A673 (cell line): Measurements from ENCODE around the gene ALB. TPM values are rescaled to one million over a fixed set of nuclear protein-coding genes. Genes with fewer than 3 reads are reported as not detected.

ENCODE experiments used
- BruUV-seq: library from RNA; stranded (reverse); fragments of 400-500 nt; replicated peaks from 2 replicates; lab custom pipeline; 2021; lab: Mats Ljungman, UMichigan
- CTCF ChIA-PET: fragments of 300-600 bp; sonication (Branson Sonifier 250); formaldehyde crosslinking; loops from one replicate; lab custom pipeline; 2022; ENCODE audit warnings: antibody characterized with exemption; lab: Charles Lee
- POLR2A ChIA-PET: fragments of 300-600 bp; sonication (Branson Sonifier 250); formaldehyde crosslinking; loops from one replicate; lab custom pipeline; 2022; ENCODE audit warnings: antibody characterized with exemption; ENCODE audit not compliant: low non-redundant PET; lab: Charles Lee
- DNase-seq: peaks from one replicate; pipeline ENCODE4 v3.0.0-alpha.2; 2015; ENCODE audit warnings: low spot score
- H3K27ac ChIP-seq: fragments of 200-600 bp; sonication (generic); 2 replicates; pipeline ENCODE4 v1.5.1; 2016; ENCODE audit warnings: mixed run types, low read depth, mild to moderate bottlenecking, mixed read lengths, antibody characterized with exemption, low read length; ENCODE audit not compliant: poor library complexity, severe bottlenecking
- H3K27me3 ChIP-seq: fragments of 200-600 bp; sonication (generic); replicated peaks from 2 replicates; pipeline ENCODE4 v1.6.1; 2017; ENCODE audit warnings: mixed run types, low read depth, mild to moderate bottlenecking, mixed read lengths, antibody characterized with exemption, low read length; ENCODE audit not compliant: insufficient read depth, poor library complexity
- H3K36me3 ChIP-seq: fragments of 200-600 bp; sonication (generic); 2 replicates; pipeline ENCODE4 v1.6.1; 2016; ENCODE audit warnings: mixed run types, mild to moderate bottlenecking, mixed read lengths, antibody characterized with exemption, low read length; ENCODE audit not compliant: insufficient read depth, poor library complexity, severe bottlenecking
- H3K4me1 ChIP-seq: fragments of 200-600 bp; sonication (generic); 2 replicates; pipeline ENCODE4 v1.6.1; 2017; ENCODE audit warnings: mixed run types, mild to moderate bottlenecking, mixed read lengths, antibody characterized with exemption, low read length; ENCODE audit not compliant: insufficient read depth, poor library complexity, severe bottlenecking
- H3K4me3 ChIP-seq: fragments of 200-600 bp; sonication (generic); 2 replicates; pipeline ENCODE4 v1.5.1; 2016; ENCODE audit warnings: low read depth, mixed run types, mild to moderate bottlenecking, mixed read lengths, low read length; ENCODE audit not compliant: poor library complexity, severe bottlenecking
- H3K9me3 ChIP-seq: fragments of 200-600 bp; sonication (generic); 2 replicates; pipeline ENCODE4 v1.6.1; 2016; ENCODE audit warnings: mixed run types, low read depth, mild to moderate bottlenecking, mixed read lengths, antibody characterized with exemption, low read length; ENCODE audit not compliant: poor library complexity, severe bottlenecking
- EZH2 ChIP-seq: fragments of 200-600 bp; sonication (generic); IDR thresholded peaks from 2 replicates; pipeline ENCODE4 v1.6.1; 2017; ENCODE audit warnings: borderline replicate concordance, low read depth, mild to moderate bottlenecking, mixed read lengths, antibody characterized with exemption, low read length; ENCODE audit not compliant: poor library complexity, severe bottlenecking
- intact Hi-C: fragments of 100-400 bp; cut with micrococcal nuclease; formaldehyde crosslinking; loops from one replicate; pipeline ENCODE4 v1.10.0; 2022; ENCODE audit not compliant: unreplicated experiment
- total RNA-seq: library from RNA; stranded (reverse); gene quantifications from 2 replicates; pipeline ENCODE4 v1.2.3, GENCODE V29; 2021
- TF ChIP-seq, protein P1 (sequence below): fragments of 300-800, 200-600 bp; sonication (generic); conservative IDR thresholded peaks from 2 replicates; pipeline ENCODE4 v1.5.1; 2017; ENCODE audit warnings: low read depth, mild to moderate bottlenecking, antibody characterized with exemption, low read length, moderate library complexity, mixed read lengths

ALB gene
- total RNA-seq, 1 experiment from 2014 or later = not detected

DNA sequence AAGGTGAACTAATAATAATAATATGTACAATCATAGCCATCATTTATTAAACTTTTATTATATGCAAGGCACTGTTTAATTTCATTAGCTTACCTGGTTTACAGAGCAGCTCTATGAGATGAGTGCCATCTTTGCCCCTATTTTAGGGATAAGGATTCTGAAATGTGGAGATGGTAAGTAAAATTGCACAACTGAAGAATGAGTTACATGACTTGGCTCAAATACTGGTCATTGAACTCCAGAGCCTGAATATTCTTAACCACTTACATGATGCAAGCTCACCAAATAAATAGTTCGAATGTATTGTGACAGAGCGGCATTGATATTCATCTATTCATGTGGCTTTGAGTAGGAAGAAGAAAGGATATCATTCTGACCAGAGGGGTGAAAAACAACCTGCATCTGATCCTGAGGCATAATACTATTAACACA, 11.7 kb downstream of the ALB start:
- Histone ChIP-seq H3K27ac (no peak overlapping the region), H3K36me3 (no peaks in the 10 kb centered on the region), H3K9me3 (no peaks in the 10 kb centered on the region), H3K4me3 (no peak overlapping the region), H3K4me1 (no peaks in the 10 kb centered on the region), H3K27me3 (no peaks in the 10 kb centered on the region)
- intact Hi-C loops = no loop called here
- POLR2A ChIA-PET = no interaction called here
- no peak for DNase-seq
- no TSS peak for BruUV-seq
- TF ChIP-seq EZH2 = no peak
- TF ChIP-seq, protein P1, sequence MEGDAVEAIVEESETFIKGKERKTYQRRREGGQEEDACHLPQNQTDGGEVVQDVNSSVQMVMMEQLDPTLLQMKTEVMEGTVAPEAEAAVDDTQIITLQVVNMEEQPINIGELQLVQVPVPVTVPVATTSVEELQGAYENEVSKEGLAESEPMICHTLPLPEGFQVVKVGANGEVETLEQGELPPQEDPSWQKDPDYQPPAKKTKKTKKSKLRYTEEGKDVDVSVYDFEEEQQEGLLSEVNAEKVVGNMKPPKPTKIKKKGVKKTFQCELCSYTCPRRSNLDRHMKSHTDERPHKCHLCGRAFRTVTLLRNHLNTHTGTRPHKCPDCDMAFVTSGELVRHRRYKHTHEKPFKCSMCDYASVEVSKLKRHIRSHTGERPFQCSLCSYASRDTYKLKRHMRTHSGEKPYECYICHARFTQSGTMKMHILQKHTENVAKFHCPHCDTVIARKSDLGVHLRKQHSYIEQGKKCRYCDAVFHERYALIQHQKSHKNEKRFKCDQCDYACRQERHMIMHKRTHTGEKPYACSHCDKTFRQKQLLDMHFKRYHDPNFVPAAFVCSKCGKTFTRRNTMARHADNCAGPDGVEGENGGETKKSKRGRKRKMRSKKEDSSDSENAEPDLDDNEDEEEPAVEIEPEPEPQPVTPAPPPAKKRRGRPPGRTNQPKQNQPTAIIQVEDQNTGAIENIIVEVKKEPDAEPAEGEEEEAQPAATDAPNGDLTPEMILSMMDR = no peak
- CTCF ChIA-PET = no interaction called here

- intact Hi-C loops = no loop called here
- DNase-seq = no peak
- ChIA-PET CTCF (no interaction called here), POLR2A (no interaction called here)
- Histone ChIP-seq H3K27ac (no peak overlapping the region), H3K9me3 (no peaks in the 10 kb centered on the region), H3K36me3 (no peaks in the 10 kb centered on the region), H3K4me1 (no peaks in the 10 kb centered on the region), H3K27me3 (no peaks in the 10 kb centered on the region), H3K4me3 (no peak overlapping the region)
- TF ChIP-seq, protein P1 = no peak
- no peak for TF ChIP-seq EZH2
- no TSS peak for BruUV-seq
Observed at GRCh38 chr4:73416423-73417087, 12.5 kb downstream of the ALB start.

GRCh38 chr4:73417342-73417741, 13.3 kb downstream of the ALB start:
- ChIA-PET POLR2A (no interaction called here), CTCF (no interaction called here)
- intact Hi-C loops = no loop called here
- H3K9me3 ChIP-seq = no peaks in the 10 kb centered on the region
- TF ChIP-seq EZH2 = no peak
- TF ChIP-seq, protein P1 = no peak
- DNase-seq = no peak
- H3K36me3 ChIP-seq = no peaks in the 10 kb centered on the region
- no peak overlapping the region for H3K27ac ChIP-seq
- no peaks in the 10 kb centered on the region for H3K4me1 ChIP-seq
- H3K4me3 ChIP-seq = no peak overlapping the region
- BruUV-seq = no TSS peak
- H3K27me3 ChIP-seq = no peaks in the 10 kb centered on the region
